CD8-positive, alpha-beta memory T cell (primary cell): ENCODE measurements around the gene EPS15. TPM values are rescaled to one million over a fixed set of nuclear protein-coding genes. Genes with fewer than 3 reads are reported as not detected.
"Not testable (repeated sequence)": the region's sequence is repeated elsewhere in the genome, so short reads cannot be mapped to it uniquely, and the experiment has no call there.

ENCODE experiments used
- CTCF ChIA-PET: fragments of 350-600 bp; sonication (Branson Sonifier 250); formaldehyde crosslinking; loops from one replicate; lab custom pipeline; 2021; ENCODE audit warnings: antibody characterized with exemption; lab: Charles Lee
- POLR2A ChIA-PET: fragments of 350-600 bp; sonication (Branson Sonifier 250); formaldehyde crosslinking; loops from one replicate; lab custom pipeline; 2021; ENCODE audit warnings: antibody characterized with exemption; lab: Charles Lee
- DNase-seq, 5 donors: peaks; one replicate each; pipeline versions ENCODE4 v3.0.0 to v3.0.0-alpha.2; 2020 to 2022; ENCODE audit warnings: mixed read lengths in 1 of 5
- H3K27ac ChIP-seq: one replicate; pipeline ENCODE4 v1.7.0; 2013; ENCODE audit warnings: low read depth, mild to moderate bottlenecking, low read length, moderate library complexity
- H3K27me3 ChIP-seq: 2 replicates; pipeline ENCODE4 v1.7.0; 2013; ENCODE audit warnings: low read length, mild to moderate bottlenecking; ENCODE audit not compliant: insufficient read depth, poor library complexity, severe bottlenecking
- H3K36me3 ChIP-seq: 2 replicates; pipeline ENCODE4 v1.7.0; 2013; ENCODE audit warnings: mild to moderate bottlenecking, low read length, moderate library complexity; ENCODE audit not compliant: insufficient read depth
- H3K4me1 ChIP-seq: 2 replicates; pipeline ENCODE4 v1.7.0; 2013; ENCODE audit warnings: mild to moderate bottlenecking, low read length, moderate library complexity; ENCODE audit not compliant: insufficient read depth
- H3K4me3 ChIP-seq: 2 replicates; pipeline ENCODE4 v1.7.0; 2013; ENCODE audit warnings: mild to moderate bottlenecking, low read length
- H3K9me3 ChIP-seq: 2 replicates; pipeline ENCODE4 v1.7.0; 2013; ENCODE audit warnings: mild to moderate bottlenecking, low read length
- H3K27ac Mint-ChIP-seq, 8 donors: one replicate each; pipeline ENCODE4 v1.8.0; 2020 to 2021; ENCODE audit warnings: mixed read lengths in 8 of 8, mild to moderate bottlenecking in 6 of 8, inconsistent platforms in 3 of 8, moderate library complexity in 3 of 8
- H3K27me3 Mint-ChIP-seq, 2 donors: one replicate each; pipeline ENCODE4 v1.8.0; 2020 to 2021; ENCODE audit warnings: mixed read lengths in 2 of 2, mild to moderate bottlenecking in 1 of 2, moderate library complexity in 1 of 2
- H3K36me3 Mint-ChIP-seq, 3 donors: one replicate each; pipeline ENCODE4 v1.8.0; 2020 to 2021; ENCODE audit warnings: mixed read lengths in 3 of 3, inconsistent platforms in 1 of 3, mild to moderate bottlenecking in 1 of 3
- H3K4me1 Mint-ChIP-seq, 3 donors: one replicate each; pipeline ENCODE4 v1.8.0; 2020 to 2021; ENCODE audit warnings: mixed read lengths in 3 of 3, inconsistent platforms in 1 of 3, mild to moderate bottlenecking in 1 of 3
- H3K4me3 Mint-ChIP-seq, 7 donors: one replicate each; pipeline ENCODE4 v1.8.0; 2020 to 2021; ENCODE audit warnings: mixed read lengths in 7 of 7, mild to moderate bottlenecking in 6 of 7, moderate library complexity in 4 of 7, inconsistent platforms in 2 of 7
- H3K9me3 Mint-ChIP-seq, 5 donors: one replicate each; pipeline ENCODE4 v1.8.0; 2020 to 2022; ENCODE audit warnings: mixed read lengths in 5 of 5, mild to moderate bottlenecking in 3 of 5, moderate library complexity in 2 of 5, inconsistent platforms in 1 of 5
- polyA plus RNA-seq: library from polyadenylated mRNA; unstranded; fragments of 300-500 nt; fragmentation: Illumina TruSeq; gene quantifications from one replicate; pipeline ENCODE4 v1.2.3, GENCODE V29; 2021
- total RNA-seq, 2 experiments: library from RNA; stranded (reverse); gene quantifications; one replicate each; pipeline ENCODE4 v1.2.3, GENCODE V29; 2021

EPS15 gene
- total and polyA plus RNA-seq, 3 experiments from 2014 or later = 59.6 to 112 (median 108) TPM

GRCh38 chr1:51420867-51421627 lies 98.0 kb downstream of the EPS15 start:
- H3K9me3 Mint-ChIP-seq = no peaks in the 10 kb centered on the region
- peaks cover 6 to 70% (median 44%) of the 10 kb centered on the region in 3 donors for H3K36me3 Mint-ChIP-seq
- Histone ChIP-seq H3K27me3 (no peaks in the 10 kb centered on the region), H3K27ac (no peak overlapping the region), H3K9me3 (no peaks in the 10 kb centered on the region), H3K4me1 (no peaks in the 10 kb centered on the region), H3K4me3 (no peak overlapping the region), H3K36me3 (peaks cover 7% of the 10 kb centered on the region)
- no peaks in the 10 kb centered on the region for H3K27me3 Mint-ChIP-seq
- H3K4me3 Mint-ChIP-seq = no peak overlapping the region
- ChIA-PET CTCF (no interaction called here), POLR2A (no interaction called here)
- H3K4me1 Mint-ChIP-seq = peaks cover 42 to 60% (median 59%) of the 10 kb centered on the region in 3 donors
- H3K27ac Mint-ChIP-seq = peak overlapping the region in 3 of 8 donors; percentile 1 to 61 (median 32)
- no peak for DNase-seq

- H3K4me3 ChIP-seq = no peak overlapping the region
- H3K27ac ChIP-seq = no peak overlapping the region
- CTCF ChIA-PET = no interaction called here
- peaks cover 42 to 57% (median 47%) of the 10 kb centered on the region in 3 donors for H3K4me1 Mint-ChIP-seq
- peaks cover 7% of the 10 kb centered on the region for H3K36me3 ChIP-seq
- H3K27me3 ChIP-seq = no peaks in the 10 kb centered on the region
- DNase-seq = no peak
- H3K9me3 ChIP-seq = no peaks in the 10 kb centered on the region
- H3K27ac Mint-ChIP-seq = peak overlapping the region in 2 of 8 donors; percentile 29 to 55
- peaks cover 6 to 62% (median 40%) of the 10 kb centered on the region in 3 donors for H3K36me3 Mint-ChIP-seq
- H3K27me3 Mint-ChIP-seq = no peaks in the 10 kb centered on the region
- POLR2A ChIA-PET = no interaction called here
- no peaks in the 10 kb centered on the region for H3K9me3 Mint-ChIP-seq
- H3K4me1 ChIP-seq = no peaks in the 10 kb centered on the region
- H3K4me3 Mint-ChIP-seq = no peak overlapping the region
These were observed 100.6 kb downstream of the EPS15 start for GRCh38 chr1:51418384-51418959.

GRCh38 chr1:51417496-51418383 lies 101.3 kb downstream of the EPS15 start:
- Mint-ChIP-seq H3K36me3 (peaks cover 12 to 61% (median 42%) of the 10 kb centered on the region in 3 donors), H3K4me3 (no peak overlapping the region), H3K9me3 (no peaks in the 10 kb centered on the region), H3K27me3 (no peaks in the 10 kb centered on the region), H3K27ac (peak overlapping the region in 2 of 8 donors; percentile 31 to 75), H3K4me1 (peaks cover 36 to 55% (median 40%) of the 10 kb centered on the region in 3 donors)
- no peak overlapping the region for H3K4me3 ChIP-seq
- ChIA-PET POLR2A (no interaction called here), CTCF (no interaction called here)
- H3K27me3 ChIP-seq = no peaks in the 10 kb centered on the region
- no peaks in the 10 kb centered on the region for H3K4me1 ChIP-seq
- peaks cover 7% of the 10 kb centered on the region for H3K36me3 ChIP-seq
- DNase-seq = no peak
- no peak overlapping the region for H3K27ac ChIP-seq
- no peaks in the 10 kb centered on the region for H3K9me3 ChIP-seq

GRCh38 chr1:51416910-51417309 lies 102.2 kb downstream of the EPS15 start:
- Mint-ChIP-seq H3K36me3 (peaks cover 18 to 65% (median 44%) of the 10 kb centered on the region in 3 donors), H3K9me3 (no peaks in the 10 kb centered on the region)

GRCh38 chr1:51415963-51416362 lies 103.1 kb downstream of the EPS15 start:
- no peaks in the 10 kb centered on the region for H3K9me3 Mint-ChIP-seq
- Histone ChIP-seq H3K9me3 (no peaks in the 10 kb centered on the region), H3K27me3 (no peaks in the 10 kb centered on the region), H3K4me3 (no peak overlapping the region), H3K27ac (no peak overlapping the region), H3K4me1 (no peaks in the 10 kb centered on the region), H3K36me3 (peaks cover 3% of the 10 kb centered on the region)
- H3K4me1 Mint-ChIP-seq = peaks cover 29 to 40% (median 30%) of the 10 kb centered on the region in 3 donors
- no peak for DNase-seq
- peak overlapping the region in 2 of 8 donors; percentile 13 to 35 for H3K27ac Mint-ChIP-seq
- POLR2A ChIA-PET = no interaction called here
- no peaks in the 10 kb centered on the region for H3K27me3 Mint-ChIP-seq
- CTCF ChIA-PET = no interaction called here
- peaks cover 22 to 66% (median 40%) of the 10 kb centered on the region in 3 donors for H3K36me3 Mint-ChIP-seq
- no peak overlapping the region for H3K4me3 Mint-ChIP-seq

More at GRCh38 chr1:51416910-51417309, 102.2 kb downstream of the EPS15 start:
- DNase-seq = no peak
- Histone ChIP-seq H3K4me3 (no peak overlapping the region), H3K36me3 (peaks cover 7% of the 10 kb centered on the region), H3K27ac (no peak overlapping the region), H3K4me1 (no peaks in the 10 kb centered on the region), H3K9me3 (no peaks in the 10 kb centered on the region), H3K27me3 (no peaks in the 10 kb centered on the region)
- ChIA-PET CTCF (no interaction called here), POLR2A (no interaction called here)
- Mint-ChIP-seq H3K4me3 (no peak overlapping the region), H3K27me3 (no peaks in the 10 kb centered on the region), H3K4me1 (peaks cover 33 to 50% (median 33%) of the 10 kb centered on the region in 3 donors), H3K27ac (peak overlapping the region in 1 of 8 donors; percentile 14)

GRCh38 chr1:51414811-51415210 lies 104.3 kb downstream of the EPS15 start:
- Histone ChIP-seq H3K36me3 (no peaks in the 10 kb centered on the region), H3K27me3 (no peaks in the 10 kb centered on the region), H3K9me3 (no peaks in the 10 kb centered on the region), H3K4me1 (no peaks in the 10 kb centered on the region), H3K4me3 (no peak overlapping the region), H3K27ac (no peak overlapping the region)
- H3K4me1 Mint-ChIP-seq = peaks cover 23 to 34% (median 23%) of the 10 kb centered on the region in 3 donors
- H3K27me3 Mint-ChIP-seq = no peaks in the 10 kb centered on the region
- CTCF ChIA-PET = no interaction called here
- H3K4me3 Mint-ChIP-seq = no peak overlapping the region
- H3K9me3 Mint-ChIP-seq = no peaks in the 10 kb centered on the region
- POLR2A ChIA-PET = no interaction called here
- H3K36me3 Mint-ChIP-seq = peaks cover 22 to 65% (median 34%) of the 10 kb centered on the region in 3 donors
- H3K27ac Mint-ChIP-seq = no peak overlapping the region
- no peak for DNase-seq

GRCh38 chr1:51411820-51412219 lies 107.2 kb downstream of the EPS15 start:
- H3K4me3 ChIP-seq, H3K4me1 ChIP-seq, H3K4me3 Mint-ChIP-seq, H3K27me3 Mint-ChIP-seq, CTCF ChIA-PET, H3K27ac ChIP-seq, H3K27me3 ChIP-seq, H3K9me3 ChIP-seq, H3K9me3 Mint-ChIP-seq, DNase-seq: not testable (repeated sequence)
- POLR2A ChIA-PET = interaction anchor here (0.6 kb wide), 1 partner anchor 564 kb away, joined by 5 read pairs; no protein-coding TSS in a partner anchor
- peaks cover 15% of the 10 kb centered on the region for H3K36me3 ChIP-seq
- H3K4me1 Mint-ChIP-seq = peaks cover 6 to 14% (median 8%) of the 10 kb centered on the region in 3 donors
- peaks cover 16 to 69% (median 24%) of the 10 kb centered on the region in 3 donors for H3K36me3 Mint-ChIP-seq
- H3K27ac Mint-ChIP-seq = peak overlapping the region in 2 of 8 donors; percentile 10 to 57
